K562 (cell line): ENCODE measurements around the gene OR10P1. TPM values are rescaled to one million over a fixed set of nuclear protein-coding genes. Genes with fewer than 3 reads are reported as not detected.

Experiments
- ATAC-seq: fragments of 200-7000 bp; cut with Tn5 transposase; 3 replicates; pipeline ENCODE4 v1.9.1; 2020; ENCODE audit warnings: moderate library complexity
- BruUV-seq: library from RNA; stranded (reverse); fragments of 400-500 nt; replicated peaks from 2 replicates; lab custom pipeline; 2021; lab: Mats Ljungman, UMichigan
- CTCF ChIA-PET: fragments of 300-600 bp; formaldehyde crosslinking; extraction: SDS; loops from one replicate; lab custom pipeline; 2021; ENCODE audit warnings: low intra/inter-chr PET ratio; lab: Yijun Ruan, JAX
- POLR2A ChIA-PET: fragments of 300-600, 350-650 bp; sonication (Branson Sonifier 250); formaldehyde crosslinking; extraction: SDS; loops from one replicate; lab custom pipeline; 2021; ENCODE audit warnings: antibody characterized with exemption, inconsistent platforms; lab: Yijun Ruan, JAX
- DNase-seq, 4 experiments: peaks; one replicate each; pipeline versions ENCODE4 v3.0.0 to v3.0.0-alpha.2; 2011 to 2018; ENCODE audit warnings: low spot score in 3 of 4, mixed read lengths in 3 of 4; ENCODE audit errors: extremely low read depth in 1 of 4
- FAIRE-seq: peaks from 2 replicates; lab custom pipeline; 2011; peaks lifted over from hg19 to GRCh38; lab: Jason Lieb, UNC
- H2AFZ ChIP-seq: 2 replicates; pipeline ENCODE4 v1.6.0; 2011; ENCODE audit warnings: low read depth, low read length, control low read depth, inconsistent platforms
- H3K27ac ChIP-seq: fragments of 200-600 bp; 3 replicates; pipeline ENCODE4 v1.8.0; 2011; ENCODE audit warnings: low read depth, mild to moderate bottlenecking, control low read depth, inconsistent platforms, low read length, moderate library complexity, mixed read lengths; ENCODE audit errors: extremely low read depth
- H3K27me3 ChIP-seq, 2 experiments: fragments of 300-600 bp in 1 of 2; 2 replicates in 1 of 2; 3 replicates in 1 of 2; pipeline versions ENCODE4 v1.6.0 to v1.8.0; 2011; ENCODE audit warnings: inconsistent platforms in 2 of 2, low read length in 2 of 2, mild to moderate bottlenecking in 1 of 2, mixed read lengths in 1 of 2, moderate library complexity in 1 of 2; ENCODE audit not compliant: control insufficient read depth in 2 of 2, insufficient read depth in 2 of 2
- H3K36me3 ChIP-seq: fragments of 300-600 bp; 3 replicates; pipeline ENCODE4 v1.8.0; 2011; ENCODE audit warnings: mild to moderate bottlenecking, low read length, inconsistent platforms; ENCODE audit not compliant: control insufficient read depth, insufficient read depth
- H3K4me1 ChIP-seq, 2 experiments: fragments of 200-600 bp in 1 of 2; replicated peaks in 1 of 2; 2 replicates in 1 of 2; 3 replicates in 1 of 2; pipeline versions ENCODE4 v1.5.1 to v1.8.0; 2011; ENCODE audit warnings: inconsistent platforms in 2 of 2, low read length in 2 of 2, mild to moderate bottlenecking in 1 of 2, mixed read lengths in 1 of 2, moderate library complexity in 1 of 2; ENCODE audit not compliant: control insufficient read depth in 2 of 2, insufficient read depth in 2 of 2
- H3K4me2 ChIP-seq: 2 replicates; pipeline ENCODE4 v1.6.1; 2011; ENCODE audit warnings: low read length, control low read depth, inconsistent platforms, mixed read lengths; ENCODE audit not compliant: insufficient read depth
- H3K4me3 ChIP-seq: fragments of 200-600 bp; sonication (generic), shearing (Covaris generic); 2 replicates; pipeline ENCODE4 v1.5.1; 2016; ENCODE audit warnings: control low read depth, inconsistent platforms
- H3K79me2 ChIP-seq: fragments of 200-600 bp; 3 replicates; pipeline ENCODE4 v1.8.0; 2011; ENCODE audit warnings: low read length, inconsistent platforms; ENCODE audit not compliant: control insufficient read depth, insufficient read depth
- H3K9ac ChIP-seq, 2 experiments: 2 replicates each; pipeline versions ENCODE4 v1.6.0 to v1.6.1; 2011; ENCODE audit warnings: low read depth in 2 of 2, low read length in 2 of 2, control low read depth in 1 of 2, inconsistent platforms in 1 of 2, mild to moderate bottlenecking in 1 of 2, mixed read lengths in 1 of 2; ENCODE audit not compliant: insufficient read depth in 1 of 2
- H3K9me1 ChIP-seq: one replicate; pipeline ENCODE4 v1.6.0; 2011; ENCODE audit warnings: inconsistent platforms, mild to moderate bottlenecking, low read length, moderate library complexity; ENCODE audit not compliant: control insufficient read depth, insufficient read depth
- H3K9me3 ChIP-seq: replicated peaks from 2 replicates; pipeline ENCODE4 v1.5.1; 2011; ENCODE audit warnings: low read depth, low read length, inconsistent platforms; ENCODE audit not compliant: control insufficient read depth, insufficient read depth
- H4K20me1 ChIP-seq: replicated peaks from 2 replicates; pipeline ENCODE4 v1.6.1; 2011; ENCODE audit warnings: low read length, inconsistent platforms, mixed read lengths; ENCODE audit not compliant: control insufficient read depth, insufficient read depth
- ATF7 ChIP-seq: fragments of 450-650 bp; IDR thresholded peaks from 2 replicates; pipeline ENCODE4 v1.7.1; 2014; ENCODE audit warnings: mild to moderate bottlenecking, moderate library complexity
- BCOR ChIP-seq: fragments of 450-650 bp; IDR thresholded peaks from 2 replicates; pipeline ENCODE4 v1.6.1; 2016
- ELF1 ChIP-seq: fragments of 200-800 bp; sonication (Bioruptor generic); IDR thresholded peaks from 2 replicates; pipeline ENCODE4 v1.6.1; 2016; ENCODE audit warnings: missing genetic modification characterization, missing compliant biosample characterization
- WGBS: fragments of 100-300 bp; shearing (Covaris generic); methylation state at CpG from one replicate; pipeline ENCODE4 v1.1.6; 2016; ENCODE audit warnings: low coverage, mixed read lengths; ENCODE audit not compliant: insufficient coverage; ENCODE audit errors: missing lambda C conversion rate; 5-methylcytosine and 5-hydroxymethylcytosine counted together
- in situ Hi-C: fragments of 300-500 bp; cut with MboI; formaldehyde crosslinking; loops from 4 replicates; pipeline ENCODE4 v1.15.0; 2018; ENCODE audit warnings: inconsistent platforms, mixed read lengths
- intact Hi-C: fragments of 100-400 bp; cut with micrococcal nuclease; formaldehyde crosslinking; loops from 2 replicates; pipeline ENCODE4 v1.14.2; 2022
- polyA plus RNA-seq, 8 experiments: library from polyadenylated mRNA; depleted of rRNA in 4 of 8; stranded (reverse) in 5 of 8; unstranded in 3 of 8; fragments of >200 nt; fragmentation: Nextera tagmentation in 2 of 8; fragmentation: Illumina TruSeq in 1 of 8; extraction: Ambion mirVana in 2 of 8; extraction: Trizol in 1 of 8; gene quantifications; 2 replicates each; pipeline versions ENCODE4 v1.2.1 to v1.2.3, GENCODE V29; 2011 to 2014; ENCODE audit warnings: inconsistent platforms in 1 of 8, missing spikeins in 1 of 8
- total RNA-seq, 7 experiments: library from RNA; depleted of rRNA in 6 of 7; stranded (reverse); fragments of >200 nt in 6 of 7; fragmentation: Illumina TruSeq in 2 of 7; extraction: Trizol in 2 of 7; gene quantifications; 2 replicates each; pipeline versions ENCODE4 v1.2.1 to v1.2.3, GENCODE V29; 2011 to 2021; ENCODE audit warnings: low replicate concordance in 1 of 7
- TF ChIP-seq, protein P1 (sequence below): fragments of 250-450 bp; sonication (Bioruptor Pico); IDR thresholded peaks from 2 replicates; pipeline ENCODE4 v1.5.0; 2020; ENCODE audit warnings: mild to moderate bottlenecking

The OR10P1 gene
- total and polyA plus RNA-seq, 9 of the 15 experiments (the other 6 are each of a cell fraction or from before 2014, with no cell fraction given) = not detected

GRCh38 chr12:55641595-55641994 lies 4.9 kb downstream of the OR10P1 start (continued):
- TF ChIP-seq, protein P1, sequence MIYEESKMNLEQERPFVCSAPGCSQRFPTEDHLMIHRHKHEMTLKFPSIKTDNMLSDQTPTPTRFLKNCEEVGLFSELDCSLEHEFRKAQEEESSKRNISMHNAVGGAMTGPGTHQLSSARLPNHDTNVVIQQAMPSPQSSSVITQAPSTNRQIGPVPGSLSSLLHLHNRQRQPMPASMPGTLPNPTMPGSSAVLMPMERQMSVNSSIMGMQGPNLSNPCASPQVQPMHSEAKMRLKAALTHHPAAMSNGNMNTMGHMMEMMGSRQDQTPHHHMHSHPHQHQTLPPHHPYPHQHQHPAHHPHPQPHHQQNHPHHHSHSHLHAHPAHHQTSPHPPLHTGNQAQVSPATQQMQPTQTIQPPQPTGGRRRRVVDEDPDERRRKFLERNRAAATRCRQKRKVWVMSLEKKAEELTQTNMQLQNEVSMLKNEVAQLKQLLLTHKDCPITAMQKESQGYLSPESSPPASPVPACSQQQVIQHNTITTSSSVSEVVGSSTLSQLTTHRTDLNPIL (CRISPR knock-in tag) = no peak

DNA sequence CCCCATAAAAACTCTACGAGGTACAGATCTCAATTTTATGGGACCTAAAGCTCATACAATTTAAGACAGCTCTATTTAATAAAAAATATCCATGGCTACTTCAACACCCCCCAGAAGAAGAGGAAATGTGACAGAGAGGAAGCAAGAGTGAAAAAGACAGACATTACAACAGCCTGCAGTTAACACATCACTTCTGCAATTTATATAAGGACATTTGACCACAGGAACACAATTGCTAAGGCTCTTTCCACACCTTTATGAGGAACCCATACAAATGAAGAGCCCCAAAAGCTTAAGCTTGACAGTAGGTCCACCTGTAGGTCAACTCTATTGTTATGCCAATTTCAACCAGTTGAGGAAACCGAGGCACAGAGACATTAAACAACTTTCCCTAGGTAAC lies 5.6 kb downstream of the OR10P1 start:
- H3K4me1 ChIP-seq = peaks cover 9% of the 10 kb centered on the region in 2 experiments; a peak in 3 of 5 replicates
- BruUV-seq = no TSS peak
- 3% methylated on average over 2 of the region's 2 CpGs for WGBS
- no peak overlapping the region for H3K27ac ChIP-seq
- ChIA-PET POLR2A (no interaction called here), CTCF (no interaction called here)
- no peak overlapping the region for H3K4me3 ChIP-seq
- no peaks in the 10 kb centered on the region for H3K79me2 ChIP-seq
- peaks cover 5 to 19% of the 10 kb centered on the region in 2 experiments; a peak in 3 of 5 replicates for H3K27me3 ChIP-seq
- in situ Hi-C loops (no loop called here), intact Hi-C loops (no loop called here)
- H3K9ac ChIP-seq = no peak overlapping the region
- ATAC-seq (no peak), FAIRE-seq (peak; percentile 37), DNase-seq (no peak)
- no peaks in the 10 kb centered on the region for H3K9me1 ChIP-seq
- no peak overlapping the region for H3K4me2 ChIP-seq
- TF ChIP-seq ELF1 (tag) = no peak
- peak; percentile 47; the same call in 1 of the 2 replicates for TF ChIP-seq BCOR
- TF ChIP-seq ATF7 = no peak
- H4K20me1 ChIP-seq = no peaks in the 10 kb centered on the region
- no peaks in the 10 kb centered on the region for H3K9me3 ChIP-seq
- no peak overlapping the region for H2AFZ ChIP-seq
- H3K36me3 ChIP-seq = no peaks in the 10 kb centered on the region
